ENCODE measurements around the gene ITPKC.

DNA sequence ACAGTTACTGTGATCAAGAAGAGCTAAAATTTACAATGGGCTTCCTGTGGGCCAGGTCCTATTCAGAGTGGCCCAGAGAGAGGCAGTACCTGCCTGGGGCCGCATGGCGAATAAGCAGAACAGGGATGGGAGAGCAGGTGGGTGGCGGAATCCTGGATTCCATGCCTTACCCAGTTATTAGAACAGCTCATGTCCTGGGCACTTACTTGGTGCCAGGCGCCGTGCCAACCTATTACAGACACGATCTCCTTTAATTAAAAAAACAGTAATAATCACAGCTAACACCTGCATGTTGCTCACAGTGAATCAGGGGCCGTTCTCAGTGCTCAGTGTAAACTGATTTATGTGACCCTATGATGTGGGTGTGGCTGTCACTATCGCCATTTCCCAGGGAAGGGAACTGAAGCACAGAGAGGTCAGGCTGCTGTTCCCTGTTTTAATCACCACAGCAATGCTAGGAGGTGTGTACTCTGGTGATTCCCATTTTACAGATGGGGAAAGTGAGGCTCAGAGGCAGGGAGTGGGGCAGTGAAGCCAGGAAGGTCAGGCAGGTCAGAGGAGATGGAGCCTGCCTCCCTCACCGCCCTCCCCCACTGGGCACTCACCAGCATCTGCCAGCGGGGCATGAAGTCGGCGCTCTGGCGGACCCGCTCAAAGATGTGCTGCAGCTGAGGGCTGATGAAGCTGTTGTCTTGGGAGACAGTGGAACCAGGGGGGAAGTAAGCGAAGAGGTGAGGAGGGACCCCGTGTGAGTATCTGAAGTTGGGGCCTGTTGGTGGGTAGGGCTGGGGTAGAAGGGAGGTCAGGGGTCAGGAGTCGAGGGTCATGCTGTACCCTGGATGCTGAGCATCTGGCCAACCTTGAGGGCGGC, 12.2 kb upstream of the ITPKC start:
- TF ChIP-seq, protein P1, sequence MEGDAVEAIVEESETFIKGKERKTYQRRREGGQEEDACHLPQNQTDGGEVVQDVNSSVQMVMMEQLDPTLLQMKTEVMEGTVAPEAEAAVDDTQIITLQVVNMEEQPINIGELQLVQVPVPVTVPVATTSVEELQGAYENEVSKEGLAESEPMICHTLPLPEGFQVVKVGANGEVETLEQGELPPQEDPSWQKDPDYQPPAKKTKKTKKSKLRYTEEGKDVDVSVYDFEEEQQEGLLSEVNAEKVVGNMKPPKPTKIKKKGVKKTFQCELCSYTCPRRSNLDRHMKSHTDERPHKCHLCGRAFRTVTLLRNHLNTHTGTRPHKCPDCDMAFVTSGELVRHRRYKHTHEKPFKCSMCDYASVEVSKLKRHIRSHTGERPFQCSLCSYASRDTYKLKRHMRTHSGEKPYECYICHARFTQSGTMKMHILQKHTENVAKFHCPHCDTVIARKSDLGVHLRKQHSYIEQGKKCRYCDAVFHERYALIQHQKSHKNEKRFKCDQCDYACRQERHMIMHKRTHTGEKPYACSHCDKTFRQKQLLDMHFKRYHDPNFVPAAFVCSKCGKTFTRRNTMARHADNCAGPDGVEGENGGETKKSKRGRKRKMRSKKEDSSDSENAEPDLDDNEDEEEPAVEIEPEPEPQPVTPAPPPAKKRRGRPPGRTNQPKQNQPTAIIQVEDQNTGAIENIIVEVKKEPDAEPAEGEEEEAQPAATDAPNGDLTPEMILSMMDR (IDR thresholded peaks at IDR 0.05): no peak
- TF ChIP-seq POLR2A (IDR thresholded peaks at IDR 0.05): no peak
